ENCODE results near the gene TRAF1.

TRAF1 gene

GRCh38 chr9:120866651-120867050 is 59.9 kb downstream of the TRAF1 start:
- DNase-seq, result no peak

GRCh38 chr9:120865809-120866208 is 60.8 kb downstream of the TRAF1 start:
- no peak for DNase-seq

GRCh38 chr9:120865176-120865575 is 61.4 kb downstream of the TRAF1 start:
- DNase-seq, result no peak

GRCh38 chr9:120864719-120865118 is 61.9 kb downstream of the TRAF1 start:
- no peak for DNase-seq

GRCh38 chr9:120863833-120864232 is 62.8 kb downstream of the TRAF1 start:
- DNase-seq, result no peak

- no peak for DNase-seq
Observed at GRCh38 chr9:120862452-120862851, 64.1 kb downstream of the TRAF1 start.

- DNase-seq, result no peak
Observed at GRCh38 chr9:120861935-120862334, 64.7 kb downstream of the TRAF1 start.

GRCh38 chr9:120860083-120860482 is 66.5 kb downstream of the TRAF1 start:
- no peak for DNase-seq

- DNase-seq, result no peak
Observed at GRCh38 chr9:120859361-120859760, 67.2 kb downstream of the TRAF1 start.

GRCh38 chr9:120857902-120858301 is 68.7 kb downstream of the TRAF1 start:
- DNase-seq, result no peak

GRCh38 chr9:120857481-120857880 is 69.1 kb downstream of the TRAF1 start:
- DNase-seq, result no peak

- DNase-seq, result no peak
Observed at GRCh38 chr9:120856700-120857099, 69.9 kb downstream of the TRAF1 start.

GRCh38 chr9:120855827-120856670 is 70.5 kb downstream of the TRAF1 start:
- DNase-seq, result no peak

GRCh38 chr9:120854596-120855327 is 71.8 kb downstream of the TRAF1 start:
- no peak for DNase-seq

- no peak for DNase-seq
Observed at GRCh38 chr9:120853198-120853597, 73.4 kb downstream of the TRAF1 start.
